Epithelial cell of prostate (primary cell): ENCODE data around the gene GATA1.
"Not testable (repeated sequence)": the region's sequence is repeated elsewhere in the genome, so short reads cannot be mapped to it uniquely, and the experiment has no call there.

ENCODE experiments used
- DNase-seq: peaks from one replicate; pipeline ENCODE4 v3.0.0-alpha.2; 2011; ENCODE audit warnings: low read depth, low spot score
- H3K27ac ChIP-seq: fragments of 450-650 bp; 2 replicates; pipeline ENCODE4 v1.5.1; 2017; ENCODE audit warnings: mild to moderate bottlenecking

The GATA1 gene

DNA sequence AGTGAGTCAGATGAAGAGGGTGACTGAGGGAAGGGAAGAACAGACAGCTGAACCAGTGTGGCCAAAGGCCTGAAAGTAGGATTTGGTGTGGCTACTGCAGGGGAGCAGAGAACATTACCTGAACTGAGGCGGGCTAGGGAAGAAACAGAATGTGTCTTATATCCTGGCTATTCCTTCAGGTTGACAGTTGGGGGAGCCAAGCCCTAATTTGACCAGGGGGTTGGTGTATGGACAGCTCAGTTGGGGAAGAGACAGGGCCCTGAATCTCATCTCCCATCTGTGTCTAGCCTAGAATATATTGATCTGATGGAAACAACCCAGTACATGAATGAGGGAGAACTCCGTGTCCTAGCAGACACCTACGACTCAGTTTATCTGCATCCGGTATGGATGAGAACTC lies 19.7 kb downstream of the GATA1 start:
- no peak overlapping the region for H3K27ac ChIP-seq
- no peak for DNase-seq

- no peak overlapping the region for H3K27ac ChIP-seq
- no peak for DNase-seq
These were observed 27.3 kb downstream of the GATA1 start for GRCh38 chrX:48813644-48814043.

- H3K27ac ChIP-seq = no peak overlapping the region
- DNase-seq = no peak
These were observed 28.3 kb downstream of the GATA1 start for GRCh38 chrX:48814722-48815121.

DNA sequence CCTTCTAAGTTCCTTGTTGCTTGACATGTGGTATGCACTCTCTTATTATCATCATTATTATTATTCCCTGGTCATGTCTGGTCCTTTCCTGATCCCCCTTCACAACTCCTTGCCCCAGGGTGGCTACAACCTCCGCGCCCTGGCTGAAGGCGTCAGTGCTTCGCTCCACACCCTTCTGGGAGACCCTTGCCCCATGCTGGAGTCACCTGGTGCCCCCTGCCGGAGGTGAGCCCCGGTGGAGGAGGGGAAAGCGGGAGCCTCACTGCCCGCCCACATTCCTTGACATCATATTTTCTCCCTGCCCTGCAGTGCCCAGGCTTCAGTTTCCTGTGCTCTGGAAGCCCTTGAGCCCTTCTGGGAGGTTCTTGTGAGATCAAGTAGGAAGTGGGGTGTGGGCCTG lies 28.9 kb downstream of the GATA1 start:
- no peak for DNase-seq
- H3K27ac ChIP-seq = no peak overlapping the region

DNA sequence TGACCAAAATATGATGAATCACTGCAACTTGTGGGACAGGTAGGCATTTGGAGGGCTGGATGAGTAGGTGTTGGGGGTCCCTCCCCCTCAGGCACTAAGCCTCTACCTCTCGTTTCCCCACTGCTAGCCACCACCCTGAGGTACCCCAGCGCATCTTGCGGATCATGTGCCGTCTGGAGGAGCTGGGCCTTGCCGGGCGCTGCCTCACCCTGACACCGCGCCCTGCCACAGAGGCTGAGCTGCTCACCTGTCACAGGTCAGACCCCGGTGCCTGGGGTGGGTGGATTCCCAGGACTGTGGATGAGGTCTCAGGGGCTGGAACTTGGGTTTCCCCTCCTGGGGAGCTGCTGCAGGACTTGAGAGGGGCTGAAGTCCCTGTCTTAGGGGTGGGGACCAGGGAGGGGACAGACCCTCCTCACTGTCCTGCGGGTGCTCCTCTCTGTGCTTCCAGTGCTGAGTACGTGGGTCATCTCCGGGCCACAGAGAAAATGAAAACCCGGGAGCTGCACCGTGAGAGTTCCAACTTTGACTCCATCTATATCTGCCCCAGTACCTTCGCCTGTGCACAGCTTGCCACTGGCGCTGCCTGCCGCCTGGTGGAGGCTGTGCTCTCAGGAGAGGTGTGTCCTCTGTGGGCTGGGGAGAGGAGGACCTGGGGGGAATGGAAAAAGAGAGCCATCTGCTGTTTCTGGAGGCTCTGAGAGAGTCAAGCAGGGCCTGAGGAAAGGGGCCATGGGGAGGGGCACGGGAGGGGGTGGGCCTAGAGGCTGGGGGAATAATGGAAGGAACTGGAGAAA lies 29.8 kb downstream of the GATA1 start:
- H3K27ac ChIP-seq = no peak overlapping the region
- DNase-seq = no peak

DNA sequence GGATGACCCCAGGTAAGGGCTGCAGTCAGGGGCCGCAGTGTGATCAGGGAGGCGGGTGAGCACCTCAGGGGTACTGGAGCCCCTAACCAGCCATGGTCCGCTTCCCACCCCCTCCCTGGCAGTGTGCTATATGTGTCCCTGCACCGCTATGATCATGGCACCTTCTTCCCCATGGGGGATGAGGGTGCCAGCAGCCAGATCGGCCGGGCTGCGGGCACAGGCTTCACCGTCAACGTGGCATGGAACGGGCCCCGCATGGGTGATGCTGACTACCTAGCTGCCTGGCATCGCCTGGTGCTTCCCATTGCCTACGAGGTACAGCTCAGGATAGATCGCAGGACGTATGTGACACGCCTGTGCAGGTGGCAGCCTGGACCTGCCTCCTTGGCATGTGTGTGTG lies 31.7 kb downstream of the GATA1 start:
- DNase-seq = no peak
- no peak overlapping the region for H3K27ac ChIP-seq

GRCh38 chrX:48818866-48819265 lies 32.5 kb downstream of the GATA1 start:
- no peak overlapping the region for H3K27ac ChIP-seq
- no peak for DNase-seq

- not testable (repeated sequence) for H3K27ac ChIP-seq, DNase-seq
These were observed 33.0 kb downstream of the GATA1 start for GRCh38 chrX:48819394-48819793.

- H3K27ac ChIP-seq = no peak overlapping the region
- DNase-seq = no peak
These were observed 36.7 kb downstream of the GATA1 start for GRCh38 chrX:48823053-48823452.

- DNase-seq = no peak
- H3K27ac ChIP-seq = no peak overlapping the region
These were observed 37.7 kb downstream of the GATA1 start for GRCh38 chrX:48824066-48824465.

- H3K27ac ChIP-seq = no peak within 1 kb of the TSS
- DNase-seq = no peak
These were observed 39.9 kb downstream of the GATA1 start, which contains the start of gene ERAS for GRCh38 chrX:48826135-48826875. ERAS (plus strand) TSS chrX:48826513; CDS start chrX:48829124, 2,611 bp downstream.

DNA sequence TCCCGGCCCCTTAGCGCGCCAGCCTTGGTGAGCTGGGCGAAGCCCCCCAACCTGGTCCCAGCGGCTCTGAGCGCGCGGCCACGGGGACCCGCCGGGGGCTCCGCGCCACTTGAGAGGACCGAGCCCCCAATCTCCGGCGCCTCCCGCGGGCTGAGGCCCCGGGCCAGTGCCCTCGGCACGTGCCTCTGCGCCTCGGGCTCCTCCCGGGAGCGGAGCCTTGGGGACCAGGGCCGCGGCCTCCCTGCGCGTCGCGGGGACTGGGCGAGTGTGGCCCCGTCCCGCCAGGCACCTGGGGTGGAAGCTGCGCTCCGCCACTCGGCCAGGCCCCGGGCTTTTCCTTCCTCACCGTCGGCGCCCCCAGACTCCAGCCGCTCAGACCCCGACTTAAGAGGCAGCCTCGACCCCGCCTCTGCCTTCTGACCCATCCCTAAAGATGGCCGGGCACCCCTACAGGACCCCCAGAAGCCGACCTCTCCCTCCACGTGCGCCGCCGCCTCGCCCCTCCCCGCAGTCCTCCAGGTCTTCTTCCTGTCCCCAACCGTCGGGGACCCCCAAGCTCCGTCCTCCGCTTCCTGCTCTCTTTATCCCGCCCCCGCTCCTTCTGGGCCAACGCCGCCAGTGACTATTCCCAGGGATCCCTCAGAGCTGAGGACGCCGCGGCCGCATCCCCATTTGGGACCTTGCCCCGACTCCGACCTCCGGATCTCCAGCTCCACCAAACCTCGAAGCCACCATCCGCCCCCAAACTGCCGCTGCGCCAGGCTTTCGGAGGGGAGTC lies 40.7 kb downstream of the GATA1 start:
- no peak overlapping the region for H3K27ac ChIP-seq

DNA sequence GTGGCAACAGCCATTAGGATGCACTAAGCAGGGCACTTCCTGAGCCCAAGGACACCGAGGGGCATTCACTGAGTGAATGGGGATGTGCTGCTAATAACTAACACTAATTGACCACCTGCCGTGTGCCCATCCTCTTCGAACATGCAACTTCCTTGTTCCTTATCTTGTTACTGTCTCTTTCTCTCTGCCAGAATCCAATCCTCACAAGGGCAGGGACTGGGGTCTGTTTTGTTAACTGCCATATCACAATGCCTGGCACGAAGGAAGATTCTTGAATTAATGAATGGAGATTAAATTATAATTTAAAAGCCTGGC lies 41.2 kb downstream of the GATA1 start:
- H3K27ac ChIP-seq = no peak overlapping the region
- no peak for DNase-seq

More for the DNA sequence above, 40.7 kb downstream of the GATA1 start:
- no peak for DNase-seq

- H3K27ac ChIP-seq = no peak overlapping the region
- no peak for DNase-seq
These were observed 42.8 kb downstream of the GATA1 start for GRCh38 chrX:48829016-48829735.

- no peak for DNase-seq
- H3K27ac ChIP-seq = no peak overlapping the region
These were observed 44.9 kb downstream of the GATA1 start for GRCh38 chrX:48831136-48831908.

DNA sequence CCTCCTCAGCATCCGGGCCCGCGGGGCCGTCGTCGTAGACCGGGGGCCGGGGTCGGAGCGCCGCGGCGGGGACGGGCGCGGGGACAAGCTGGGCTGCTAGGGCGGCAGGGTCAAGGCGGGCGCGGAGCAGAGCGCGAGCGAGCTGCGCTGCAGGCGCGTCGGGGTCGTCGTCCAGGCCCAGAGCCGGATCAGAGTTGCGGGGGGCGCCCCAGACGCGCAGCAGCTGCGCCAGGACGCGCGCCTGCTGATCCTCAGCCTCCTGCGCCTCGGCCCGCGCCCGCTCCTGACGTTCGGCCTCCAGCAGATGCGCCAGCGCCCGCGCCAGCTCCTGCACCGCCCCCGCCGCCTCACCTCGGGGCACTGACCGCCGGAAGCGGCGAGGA lies 45.5 kb downstream of the GATA1 start:
- no peak for DNase-seq
- H3K27ac ChIP-seq = no peak overlapping the region

DNA sequence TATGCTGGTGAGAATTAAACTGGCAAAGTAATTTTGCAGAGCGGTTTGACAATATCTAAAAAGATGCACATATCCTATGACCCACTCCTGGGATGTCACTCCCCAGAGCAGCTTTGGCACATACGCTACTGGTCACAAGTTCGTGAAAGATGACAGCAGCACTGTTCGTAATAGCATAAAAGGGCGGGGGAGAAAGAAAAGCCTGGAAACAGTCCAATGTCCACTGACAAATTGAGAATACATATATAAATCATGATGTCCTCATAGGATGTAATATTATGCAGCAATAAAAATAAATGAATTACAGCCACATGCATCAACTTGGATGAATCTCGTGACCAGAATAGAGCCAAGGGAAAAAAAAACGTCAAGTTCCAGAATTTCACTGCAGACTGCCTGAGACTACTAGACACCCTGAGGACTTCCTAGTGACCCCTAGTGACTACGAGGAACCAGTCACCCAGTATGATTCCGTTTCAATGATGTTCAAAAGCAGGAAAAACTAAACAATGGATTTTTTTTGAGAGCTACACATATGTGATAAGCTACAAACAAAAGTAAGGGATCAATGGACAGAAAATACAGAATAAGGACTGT lies 47.2 kb downstream of the GATA1 start:
- no peak for DNase-seq
- no peak overlapping the region for H3K27ac ChIP-seq

- DNase-seq = no peak
- H3K27ac ChIP-seq = no peak overlapping the region
These were observed 48.0 kb downstream of the GATA1 start for GRCh38 chrX:48834383-48834709.

DNA sequence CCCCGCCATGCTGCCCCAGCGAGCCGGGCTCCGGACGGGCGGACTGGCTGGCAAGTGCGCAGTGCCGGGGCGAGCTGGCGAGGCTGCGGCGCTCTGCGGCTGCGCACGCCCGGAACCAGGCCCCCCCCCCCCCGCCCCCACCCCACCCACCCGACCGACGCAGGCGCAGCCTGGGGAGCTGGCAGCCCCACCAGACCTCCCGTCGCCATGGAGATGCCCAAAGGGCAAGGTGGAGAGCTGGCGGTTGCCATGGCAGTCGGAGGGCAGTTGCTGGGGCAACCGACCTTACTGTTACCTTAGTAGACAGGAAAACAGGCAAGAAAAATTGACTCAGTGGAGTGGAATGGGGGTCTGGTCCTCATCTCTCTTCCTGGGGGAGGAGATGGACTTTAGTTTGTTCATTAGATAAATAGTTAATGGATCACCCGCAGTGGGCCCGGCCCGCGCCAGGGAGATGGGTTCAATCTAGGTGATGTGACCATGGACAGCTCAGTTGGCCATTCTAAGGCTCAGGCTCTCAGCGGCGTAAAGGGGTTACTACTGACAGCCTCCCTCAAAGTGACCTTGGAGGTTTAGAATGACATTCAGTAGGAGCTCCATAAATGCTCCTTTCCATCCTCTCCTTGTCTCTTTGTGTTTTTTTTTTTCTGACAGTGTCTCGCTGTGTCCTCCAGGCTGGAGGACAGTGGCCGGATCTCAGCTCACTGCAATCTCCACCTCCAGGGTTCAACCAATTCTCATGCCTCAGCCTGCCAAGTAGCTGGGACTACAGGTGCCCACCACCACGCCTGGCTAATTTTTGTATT lies 49.3 kb downstream of the GATA1 start, which contains the start of gene PCSK1N:
Gene PCSK1N, minus strand, starts transcription at position 87 of the 806 bp plus-strand sequence. Its CDS starts 78 bp downstream, at position 9.
- no peak for DNase-seq
- H3K27ac ChIP-seq = no peak within 1 kb of the TSS
